Lung microvascular endothelial cell (primary cell): ENCODE measurements around the gene ARHGEF17. TPM values are rescaled to one million over a fixed set of nuclear protein-coding genes. Genes with fewer than 3 reads are reported as not detected.
"Not testable (repeated sequence)": the region's sequence is repeated elsewhere in the genome, so short reads cannot be mapped to it uniquely, and the experiment has no call there.

Source experiments
- DNase-seq, 2 donors: peaks; one replicate each; pipeline versions ENCODE4 v3.0.0 to v3.0.0-alpha.2; 2010; ENCODE audit warnings: low read depth in 2 of 2
- total RNA-seq: library from RNA; depleted of rRNA; stranded (reverse); fragments of >200 nt; gene quantifications from 2 replicates; pipeline ENCODE4 v1.2.1, GENCODE V29; 2014

The ARHGEF17 gene
- total RNA-seq = 28.0 and 30.7 TPM in 2 replicates

GRCh38 chr11:73308003-73308960 is at the start of gene ARHGEF17:
ARHGEF17 (plus strand) TSS chr11:73308276; CDS start chr11:73308639, 363 bp downstream.
- DNase-seq = peak; percentile 78 to 82

GRCh38 chr11:73259406-73260126 is 48.5 kb upstream of the ARHGEF17 start:
- no peak for DNase-seq

GRCh38 chr11:73260127-73260457 is 48.0 kb upstream of the ARHGEF17 start:
- no peak for DNase-seq

- no peak for DNase-seq
These were observed 45.1 kb upstream of the ARHGEF17 start for GRCh38 chr11:73262851-73263495.

GRCh38 chr11:73263640-73264039 is 44.4 kb upstream of the ARHGEF17 start:
- DNase-seq = no peak

- no peak for DNase-seq
These were observed 42.7 kb upstream of the ARHGEF17 start for GRCh38 chr11:73265278-73265810.

- no peak for DNase-seq
These were observed 42.0 kb upstream of the ARHGEF17 start for GRCh38 chr11:73265853-73266645.

- DNase-seq = no peak
These were observed 41.4 kb upstream of the ARHGEF17 start for GRCh38 chr11:73266646-73267020.

GRCh38 chr11:73267122-73267846 is 40.8 kb upstream of the ARHGEF17 start:
- DNase-seq = no peak

- no peak for DNase-seq
These were observed 40.1 kb upstream of the ARHGEF17 start for GRCh38 chr11:73267906-73268540.

- DNase-seq = no peak
These were observed 39.3 kb upstream of the ARHGEF17 start for GRCh38 chr11:73268671-73269271.

GRCh38 chr11:73269459-73270015 is 38.5 kb upstream of the ARHGEF17 start:
- no peak for DNase-seq

GRCh38 chr11:73270016-73270854 is 37.8 kb upstream of the ARHGEF17 start:
- DNase-seq = no peak

GRCh38 chr11:73270855-73271477 is 37.1 kb upstream of the ARHGEF17 start:
- DNase-seq = no peak

GRCh38 chr11:73271478-73271865 is 36.6 kb upstream of the ARHGEF17 start:
- DNase-seq = not testable (repeated sequence)

GRCh38 chr11:73271936-73272679 is 36.0 kb upstream of the ARHGEF17 start, which contains the start of gene P2RY6:
P2RY6 (plus strand) TSS chr11:73272338; CDS start chr11:73296519, 24,181 bp downstream.
- peak in 1 of 2 donors; percentile 37 for DNase-seq

GRCh38 chr11:73272680-73273038 is 35.4 kb upstream of the ARHGEF17 start:
- no peak for DNase-seq
